ENCODE measurements around the gene ULBP3. TPM values are rescaled to one million over a fixed set of nuclear protein-coding genes. Genes with fewer than 3 reads are reported as not detected.
"Not testable (repeated sequence)": the region's sequence is repeated elsewhere in the genome, so short reads cannot be mapped to it uniquely, and the experiment has no call there.

ULBP3 gene
- total RNA-seq, 1 donor from 2014 or later, result 3.9 TPM

DNA sequence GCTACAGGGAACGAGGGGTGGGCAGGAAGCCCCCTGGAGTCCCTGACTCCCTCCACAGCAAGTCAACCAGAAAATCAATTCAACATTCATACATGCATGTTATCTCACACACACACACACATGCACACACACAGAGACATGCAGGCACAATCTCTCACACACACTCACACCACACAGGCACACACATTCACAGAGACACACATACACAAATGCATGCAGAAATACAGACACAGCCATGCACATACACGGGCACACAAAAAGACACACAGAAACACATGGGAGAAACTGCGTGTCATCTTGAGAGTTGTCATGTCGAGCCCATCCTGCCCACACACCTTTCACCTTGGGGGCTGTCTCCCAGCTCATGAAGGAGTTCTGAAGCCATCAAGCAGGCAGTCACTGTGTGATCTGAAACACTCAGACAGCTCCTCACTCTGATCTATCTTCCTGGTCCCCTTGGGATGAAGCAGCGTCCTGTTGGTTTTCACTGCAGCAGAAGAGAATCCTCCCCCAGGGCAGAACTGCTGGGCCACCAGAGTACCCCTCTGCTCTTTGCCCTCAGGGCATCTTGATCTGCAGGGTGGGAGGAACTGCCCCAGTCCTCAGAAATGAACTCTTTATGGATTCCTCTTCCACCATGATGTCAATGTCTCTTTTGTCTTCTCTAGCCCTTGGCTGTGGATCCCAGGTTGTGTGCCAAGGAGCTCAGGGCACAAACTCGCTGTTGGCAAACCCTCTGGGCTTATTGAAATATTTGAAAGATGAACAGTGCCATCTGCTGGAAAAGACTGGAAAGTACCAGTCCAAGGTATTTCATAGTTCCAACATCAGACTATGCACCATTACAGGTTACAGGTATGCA is 52.4 kb downstream of the ULBP3 start:
- peaks cover 5% of the 10 kb centered on the region for H3K4me1 Mint-ChIP-seq
- H3K9ac ChIP-seq, result no peak overlapping the region
- H3K27me3 Mint-ChIP-seq (ENCODE audit: insufficient read depth, low read depth), result peaks cover 75% of the 10 kb centered on the region
- H3K36me3 Mint-ChIP-seq, result no peaks in the 10 kb centered on the region
- no peak overlapping the region for H3K27ac ChIP-seq
- peak; percentile 74 for DNase-seq (ENCODE audit: low spot score)
- H3K79me2 ChIP-seq (ENCODE audit: low read depth), result no peaks in the 10 kb centered on the region
- H3K4me2 ChIP-seq, result no peak overlapping the region
- H3K27me3 ChIP-seq, result peaks cover 88% of the 10 kb centered on the region
- H2AFZ ChIP-seq (replicated peaks), result no peak overlapping the region
- H3K27ac Mint-ChIP-seq, result no peak overlapping the region
- H3K4me1 ChIP-seq, result no peaks in the 10 kb centered on the region
- no peak overlapping the region for H3K4me3 ChIP-seq
- H3K36me3 ChIP-seq, result no peaks in the 10 kb centered on the region
- H4K20me1 ChIP-seq (ENCODE audit: low read depth), result peaks cover 16% of the 10 kb centered on the region
- no peaks in the 10 kb centered on the region for H3K9me3 Mint-ChIP-seq
- no peaks in the 10 kb centered on the region for H3F3A ChIP-seq (ENCODE audit: low read depth)
- TF ChIP-seq, protein P1, sequence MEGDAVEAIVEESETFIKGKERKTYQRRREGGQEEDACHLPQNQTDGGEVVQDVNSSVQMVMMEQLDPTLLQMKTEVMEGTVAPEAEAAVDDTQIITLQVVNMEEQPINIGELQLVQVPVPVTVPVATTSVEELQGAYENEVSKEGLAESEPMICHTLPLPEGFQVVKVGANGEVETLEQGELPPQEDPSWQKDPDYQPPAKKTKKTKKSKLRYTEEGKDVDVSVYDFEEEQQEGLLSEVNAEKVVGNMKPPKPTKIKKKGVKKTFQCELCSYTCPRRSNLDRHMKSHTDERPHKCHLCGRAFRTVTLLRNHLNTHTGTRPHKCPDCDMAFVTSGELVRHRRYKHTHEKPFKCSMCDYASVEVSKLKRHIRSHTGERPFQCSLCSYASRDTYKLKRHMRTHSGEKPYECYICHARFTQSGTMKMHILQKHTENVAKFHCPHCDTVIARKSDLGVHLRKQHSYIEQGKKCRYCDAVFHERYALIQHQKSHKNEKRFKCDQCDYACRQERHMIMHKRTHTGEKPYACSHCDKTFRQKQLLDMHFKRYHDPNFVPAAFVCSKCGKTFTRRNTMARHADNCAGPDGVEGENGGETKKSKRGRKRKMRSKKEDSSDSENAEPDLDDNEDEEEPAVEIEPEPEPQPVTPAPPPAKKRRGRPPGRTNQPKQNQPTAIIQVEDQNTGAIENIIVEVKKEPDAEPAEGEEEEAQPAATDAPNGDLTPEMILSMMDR (IDR thresholded peaks at IDR 0.05), result peak; percentile 69
- TF ChIP-seq EZH2phosphoT487 (IDR thresholded peaks at IDR 0.05) (no peak), EZH2 (IDR thresholded peaks at IDR 0.05) (no peak)
- no peak overlapping the region for H3K4me3 Mint-ChIP-seq
- no peaks in the 10 kb centered on the region for H3K9me3 ChIP-seq (ENCODE audit: low read depth)

DNA sequence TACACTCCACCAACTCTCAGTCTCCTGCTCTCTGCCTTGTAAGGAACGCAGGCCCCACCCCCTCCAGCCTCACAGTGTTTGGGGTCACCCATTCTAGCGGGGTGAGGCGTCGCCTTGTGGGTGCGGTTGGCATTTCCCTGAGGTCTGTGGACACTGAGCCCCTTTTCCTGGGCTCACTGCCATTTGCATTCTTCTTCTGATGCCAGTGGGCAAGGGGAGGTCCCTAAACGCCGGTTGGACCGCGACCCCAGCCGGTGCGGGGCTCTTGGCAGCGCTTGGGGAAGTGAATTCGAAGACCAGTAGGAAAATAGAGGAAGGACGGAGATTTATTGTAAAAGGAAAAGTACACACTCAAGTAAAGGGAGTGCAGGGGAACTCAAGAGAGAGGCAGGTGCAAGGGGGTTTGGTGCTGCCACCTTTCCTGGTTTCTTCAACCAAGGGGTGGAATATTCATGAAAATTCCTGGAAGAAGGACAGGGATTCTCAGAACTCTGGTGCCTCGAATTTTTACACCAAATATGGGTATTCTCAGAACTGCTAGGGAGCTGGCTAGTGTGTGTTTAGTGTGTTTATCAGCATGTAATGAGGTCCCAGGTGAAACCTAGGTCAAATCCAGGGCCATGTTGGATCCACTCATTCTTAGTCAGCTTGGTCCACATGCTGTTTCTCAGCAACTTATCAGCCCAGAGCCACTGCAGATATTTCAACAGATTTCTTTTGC is 53.5 kb downstream of the ULBP3 start:
- not testable (repeated sequence) for H3K4me1 Mint-ChIP-seq; H3K27ac ChIP-seq; H3K4me3 Mint-ChIP-seq; H3K27ac Mint-ChIP-seq; H3K4me1 ChIP-seq; H3K4me3 ChIP-seq; DNase-seq (ENCODE audit: low spot score); H3K36me3 Mint-ChIP-seq; H3K9ac ChIP-seq; H3K9me3 ChIP-seq (ENCODE audit: low read depth); H3K9me3 Mint-ChIP-seq; H3K36me3 ChIP-seq; H3K79me2 ChIP-seq (ENCODE audit: low read depth); H2AFZ ChIP-seq (replicated peaks); H3F3A ChIP-seq (ENCODE audit: low read depth); H3K4me2 ChIP-seq
- peaks cover 78% of the 10 kb centered on the region for H3K27me3 Mint-ChIP-seq (ENCODE audit: insufficient read depth, low read depth)
- TF ChIP-seq EZH2phosphoT487 (IDR thresholded peaks at IDR 0.05), result peak; percentile 63
- peak; percentile 67 for TF ChIP-seq EZH2 (IDR thresholded peaks at IDR 0.05)
- peaks cover 16% of the 10 kb centered on the region for H4K20me1 ChIP-seq (ENCODE audit: low read depth)
- peaks cover 94% of the 10 kb centered on the region for H3K27me3 ChIP-seq

DNA sequence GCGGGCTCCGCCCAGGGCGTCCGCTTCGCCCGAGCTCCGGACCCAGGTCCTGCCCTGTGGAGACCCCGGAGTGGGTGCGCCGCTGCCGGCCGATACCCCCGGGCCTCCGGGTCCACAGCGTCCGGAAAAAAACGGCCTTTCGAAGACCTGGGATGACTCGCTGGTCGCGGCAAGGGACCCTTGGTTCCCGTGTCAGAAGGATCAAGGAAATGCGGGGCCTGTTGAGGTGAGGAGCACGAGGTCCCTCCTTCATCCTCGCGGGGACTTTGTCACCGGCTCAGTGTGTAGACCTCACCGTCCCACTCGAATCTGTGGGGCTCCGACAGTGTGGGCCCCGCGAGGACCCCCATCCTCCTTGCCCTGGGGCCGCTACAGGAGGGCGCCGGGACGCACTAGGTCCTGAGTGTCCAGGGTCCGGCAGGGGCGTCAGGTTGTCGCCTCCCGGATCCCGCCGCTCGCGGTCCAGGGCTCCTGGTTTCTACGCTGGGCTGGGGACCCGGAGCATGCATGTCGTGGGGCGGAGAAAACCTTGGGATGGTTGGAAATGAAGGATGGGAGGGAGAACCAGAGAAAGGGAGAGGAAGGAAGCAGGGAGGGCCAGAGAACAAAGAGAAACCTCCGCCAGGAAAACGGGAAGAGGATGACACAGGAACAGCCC is 54.2 kb downstream of the ULBP3 start:
- H3K4me1 ChIP-seq; H2AFZ ChIP-seq (replicated peaks); H3F3A ChIP-seq (ENCODE audit: low read depth); H3K9ac ChIP-seq; H3K4me3 ChIP-seq; H3K79me2 ChIP-seq (ENCODE audit: low read depth); H3K4me3 Mint-ChIP-seq; H3K27ac Mint-ChIP-seq; DNase-seq (ENCODE audit: low spot score); H3K4me2 ChIP-seq; H3K9me3 Mint-ChIP-seq; H3K27ac ChIP-seq; H3K9me3 ChIP-seq (ENCODE audit: low read depth); H3K36me3 Mint-ChIP-seq; H3K36me3 ChIP-seq; H3K4me1 Mint-ChIP-seq: not testable (repeated sequence)
- TF ChIP-seq EZH2 (IDR thresholded peaks at IDR 0.05) (peak; percentile 91), EZH2phosphoT487 (IDR thresholded peaks at IDR 0.05) (peak; percentile 93)
- peaks cover 84% of the 10 kb centered on the region for H3K27me3 Mint-ChIP-seq (ENCODE audit: insufficient read depth, low read depth)
- peaks cover 16% of the 10 kb centered on the region for H4K20me1 ChIP-seq (ENCODE audit: low read depth)
- peaks cover 97% of the 10 kb centered on the region for H3K27me3 ChIP-seq

DNA sequence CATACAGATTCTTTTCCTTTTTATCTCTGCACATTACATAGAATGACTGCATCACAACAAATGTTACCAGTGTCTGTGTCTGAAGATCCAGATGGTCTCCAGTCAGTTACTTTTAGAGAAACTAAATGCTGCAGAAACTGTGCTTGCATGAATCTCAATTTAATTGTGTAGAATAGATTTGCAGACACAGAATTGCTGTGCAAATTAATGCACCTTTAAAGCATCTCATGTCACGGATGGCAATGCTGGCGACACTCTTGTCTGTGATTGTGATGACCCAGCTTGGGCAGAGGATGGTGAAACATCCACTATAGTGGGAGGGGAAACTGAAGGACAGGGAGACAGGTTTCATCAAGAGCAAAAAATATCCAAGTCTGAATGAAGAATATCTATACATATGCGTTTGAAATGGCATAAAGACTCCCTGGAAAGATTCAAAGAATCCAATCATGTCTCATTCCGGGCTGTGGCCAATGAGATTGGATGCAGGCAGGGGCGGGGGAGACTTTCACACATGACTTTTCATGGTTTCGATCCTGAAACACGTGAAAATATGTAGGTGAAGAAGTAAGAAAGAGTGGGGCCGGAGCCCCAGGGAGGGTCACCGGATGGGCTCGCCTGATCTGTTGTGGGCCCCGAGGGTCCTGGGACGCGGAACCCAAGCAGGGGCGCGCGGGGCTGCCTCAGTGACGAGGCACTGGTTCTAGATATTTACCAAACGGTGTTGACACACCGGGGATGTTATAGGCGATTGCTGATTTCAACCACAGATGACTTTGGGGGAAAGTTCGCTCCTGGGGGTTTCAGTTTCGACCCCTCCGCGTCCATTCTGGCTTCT is 54.9 kb downstream of the ULBP3 start:
- not testable (repeated sequence) for H3K27ac ChIP-seq; H2AFZ ChIP-seq (replicated peaks); H3K36me3 Mint-ChIP-seq; H3K79me2 ChIP-seq (ENCODE audit: low read depth); H3K36me3 ChIP-seq; H3F3A ChIP-seq (ENCODE audit: low read depth); H3K9me3 ChIP-seq (ENCODE audit: low read depth); H3K4me1 ChIP-seq; H3K9me3 Mint-ChIP-seq; H3K4me3 ChIP-seq; DNase-seq (ENCODE audit: low spot score); H3K9ac ChIP-seq; H3K4me2 ChIP-seq; H3K4me1 Mint-ChIP-seq; H3K27ac Mint-ChIP-seq
- TF ChIP-seq EZH2 (IDR thresholded peaks at IDR 0.05), result peak; percentile 29
- peaks cover 16% of the 10 kb centered on the region for H4K20me1 ChIP-seq (ENCODE audit: low read depth)
- H3K27me3 ChIP-seq, result peaks cover 100% of the 10 kb centered on the region
- Mint-ChIP-seq H3K4me3 (peak overlapping the region; percentile 65), H3K27me3 (ENCODE audit: insufficient read depth, low read depth) (peaks cover 87% of the 10 kb centered on the region)
